ENCODE results near the gene CNTN1.

Gene CNTN1

DNA sequence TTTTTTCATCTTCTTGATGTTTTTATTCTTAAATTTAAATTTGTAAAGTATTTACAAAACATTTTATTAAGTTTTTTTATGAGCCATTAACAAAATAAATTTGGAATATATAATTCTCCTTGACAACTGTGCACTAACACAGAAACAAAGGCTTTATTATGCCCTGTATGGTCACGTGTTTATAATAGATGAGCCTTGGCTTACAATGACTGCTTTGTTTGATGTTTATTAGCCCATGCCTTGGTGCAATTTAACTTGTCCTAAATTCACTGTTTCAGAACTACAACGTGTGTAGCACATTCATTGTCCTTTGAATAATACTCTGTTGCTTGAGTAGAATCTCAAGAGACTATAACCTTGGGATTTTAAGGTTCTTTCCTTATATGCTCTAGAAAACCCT is 59.8 kb downstream of the CNTN1 start:
- DNase-seq (ENCODE audit: low read depth) = no peak
- no peak for TF ChIP-seq CTCF (IDR thresholded peaks at IDR 0.05; ENCODE audit: insufficient read depth, low read depth, low read length, missing control alignments)
- no peak overlapping the region for H3K4me3 ChIP-seq (ENCODE audit: low read depth, low read length)

- no peak for TF ChIP-seq CTCF (IDR thresholded peaks at IDR 0.05; ENCODE audit: insufficient read depth, low read depth, low read length, missing control alignments)
- no peak overlapping the region for H3K4me3 ChIP-seq (ENCODE audit: low read depth, low read length)
- DNase-seq (ENCODE audit: low read depth) = no peak
Measured at GRCh38 chr12:40760821-40761220, 68.6 kb downstream of the CNTN1 start.

- TF ChIP-seq CTCF (IDR thresholded peaks at IDR 0.05; ENCODE audit: insufficient read depth, low read depth, low read length, missing control alignments) = no peak
- no peak overlapping the region for H3K4me3 ChIP-seq (ENCODE audit: low read depth, low read length)
- DNase-seq (ENCODE audit: low read depth) = peak; percentile 2
Measured at GRCh38 chr12:40762072-40762471, 69.8 kb downstream of the CNTN1 start.

GRCh38 chr12:40768125-40768864 is 76.1 kb downstream of the CNTN1 start:
- DNase-seq (ENCODE audit: low read depth) = no peak
- no peak for TF ChIP-seq CTCF (IDR thresholded peaks at IDR 0.05; ENCODE audit: insufficient read depth, low read depth, low read length, missing control alignments)
- no peak overlapping the region for H3K4me3 ChIP-seq (ENCODE audit: low read depth, low read length)

DNA sequence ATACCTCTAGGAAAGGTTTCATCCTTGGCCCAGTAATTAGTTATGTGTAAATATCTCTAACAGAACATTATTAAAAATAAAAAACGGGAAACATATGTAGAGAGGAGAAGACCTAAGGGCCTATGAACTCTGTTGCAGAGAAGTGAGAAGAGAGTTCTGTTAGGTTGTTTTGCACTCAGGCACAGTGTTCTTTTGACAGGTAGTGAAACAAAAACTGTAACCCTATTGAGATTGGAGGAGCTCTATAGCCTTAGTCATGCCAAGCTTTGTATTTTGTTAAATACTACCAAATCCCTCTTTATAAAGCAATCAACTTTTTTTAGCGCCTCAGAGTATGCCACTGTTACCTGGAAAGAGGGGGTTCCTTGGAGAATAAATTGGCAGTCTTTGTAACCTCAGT is 77.6 kb downstream of the CNTN1 start:
- peak; percentile 5 for DNase-seq (ENCODE audit: low read depth)
- no peak overlapping the region for H3K4me3 ChIP-seq (ENCODE audit: low read depth, low read length)
- no peak for TF ChIP-seq CTCF (IDR thresholded peaks at IDR 0.05; ENCODE audit: insufficient read depth, low read depth, low read length, missing control alignments)

DNA sequence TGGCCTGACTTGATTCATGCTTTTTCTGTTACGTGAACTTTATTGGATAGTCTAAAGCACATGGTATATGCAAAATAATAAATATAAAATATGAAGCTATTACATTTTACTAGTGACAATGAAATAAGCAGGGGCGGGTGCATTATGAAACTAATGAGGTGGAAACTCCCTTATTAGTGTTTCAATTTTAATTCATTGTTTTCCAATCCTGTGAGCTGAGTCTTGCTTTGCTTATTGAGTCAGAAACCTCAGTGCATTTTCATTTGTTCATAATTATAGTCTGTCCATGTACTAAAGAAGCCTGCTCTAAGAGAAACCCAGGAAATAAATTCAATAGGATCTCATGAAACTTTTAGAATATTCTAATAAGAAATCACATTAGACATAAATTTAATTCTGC is 78.5 kb downstream of the CNTN1 start:
- no peak for TF ChIP-seq CTCF (IDR thresholded peaks at IDR 0.05; ENCODE audit: insufficient read depth, low read depth, low read length, missing control alignments)
- DNase-seq (ENCODE audit: low read depth) = peak; percentile 3
- no peak overlapping the region for H3K4me3 ChIP-seq (ENCODE audit: low read depth, low read length)

GRCh38 chr12:40775661-40776060 is 83.4 kb downstream of the CNTN1 start:
- no peak overlapping the region for H3K4me3 ChIP-seq (ENCODE audit: low read depth, low read length)
- TF ChIP-seq CTCF (IDR thresholded peaks at IDR 0.05; ENCODE audit: insufficient read depth, low read depth, low read length, missing control alignments) = no peak
- no peak for DNase-seq (ENCODE audit: low read depth)
